ENCODE measurements around the gene BEGAIN. TPM values are rescaled to one million over a fixed set of nuclear protein-coding genes. Genes with fewer than 3 reads are reported as not detected.

The BEGAIN gene
- total RNA-seq, 1 donor from 2014 or later: 1.9 TPM

GRCh38 chr14:100559455-100559854, 27.8 kb downstream of the BEGAIN start:
- Histone ChIP-seq H3K4me3 (no peak overlapping the region), H3K9me3 (replicated peaks) (no peaks in the 10 kb centered on the region), H3K27ac (replicated peaks) (no peak overlapping the region), H3K27me3 (ENCODE audit: low read depth) (peaks cover 93% of the 10 kb centered on the region), H3K4me1 (no peaks in the 10 kb centered on the region), H3K36me3 (no peaks in the 10 kb centered on the region)
- intact Hi-C loops (cut with micrococcal nuclease): no loop called here
- TF ChIP-seq, protein P1, sequence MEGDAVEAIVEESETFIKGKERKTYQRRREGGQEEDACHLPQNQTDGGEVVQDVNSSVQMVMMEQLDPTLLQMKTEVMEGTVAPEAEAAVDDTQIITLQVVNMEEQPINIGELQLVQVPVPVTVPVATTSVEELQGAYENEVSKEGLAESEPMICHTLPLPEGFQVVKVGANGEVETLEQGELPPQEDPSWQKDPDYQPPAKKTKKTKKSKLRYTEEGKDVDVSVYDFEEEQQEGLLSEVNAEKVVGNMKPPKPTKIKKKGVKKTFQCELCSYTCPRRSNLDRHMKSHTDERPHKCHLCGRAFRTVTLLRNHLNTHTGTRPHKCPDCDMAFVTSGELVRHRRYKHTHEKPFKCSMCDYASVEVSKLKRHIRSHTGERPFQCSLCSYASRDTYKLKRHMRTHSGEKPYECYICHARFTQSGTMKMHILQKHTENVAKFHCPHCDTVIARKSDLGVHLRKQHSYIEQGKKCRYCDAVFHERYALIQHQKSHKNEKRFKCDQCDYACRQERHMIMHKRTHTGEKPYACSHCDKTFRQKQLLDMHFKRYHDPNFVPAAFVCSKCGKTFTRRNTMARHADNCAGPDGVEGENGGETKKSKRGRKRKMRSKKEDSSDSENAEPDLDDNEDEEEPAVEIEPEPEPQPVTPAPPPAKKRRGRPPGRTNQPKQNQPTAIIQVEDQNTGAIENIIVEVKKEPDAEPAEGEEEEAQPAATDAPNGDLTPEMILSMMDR (IDR thresholded peaks at IDR 0.05; ENCODE audit: borderline replicate concordance): no peak
- no peak for DNase-seq

DNA sequence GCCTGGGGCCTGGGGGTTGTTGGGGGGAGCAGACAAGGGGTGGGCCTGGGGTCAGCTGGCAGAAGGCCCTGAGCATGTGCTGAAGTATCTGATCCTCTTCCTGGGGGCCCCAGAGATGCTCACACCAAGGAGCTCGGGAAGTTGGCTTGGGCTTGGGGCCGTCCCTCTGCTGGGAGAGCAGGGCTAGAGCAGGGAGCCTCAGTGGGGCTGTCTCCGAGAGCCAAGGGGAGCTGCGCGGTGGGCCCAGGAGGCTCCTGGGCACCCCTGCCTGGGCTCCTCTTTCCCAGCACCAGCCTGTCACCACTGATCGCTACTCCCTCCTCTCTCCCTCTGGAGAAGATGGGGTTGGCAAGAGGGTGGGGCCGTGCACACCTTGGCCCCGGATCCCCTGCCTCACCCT, 28.3 kb downstream of the BEGAIN start:
- TF ChIP-seq, protein P1 (IDR thresholded peaks at IDR 0.05; ENCODE audit: borderline replicate concordance): no peak
- intact Hi-C loops (cut with micrococcal nuclease): no loop called here
- no peaks in the 10 kb centered on the region for H3K9me3 ChIP-seq (replicated peaks)
- no peak for DNase-seq
- no peaks in the 10 kb centered on the region for H3K36me3 ChIP-seq
- H3K4me1 ChIP-seq: peaks cover 4% of the 10 kb centered on the region
- H3K4me3 ChIP-seq: no peak overlapping the region
- no peak overlapping the region for H3K27ac ChIP-seq (replicated peaks)
- peaks cover 93% of the 10 kb centered on the region for H3K27me3 ChIP-seq (ENCODE audit: low read depth)

DNA sequence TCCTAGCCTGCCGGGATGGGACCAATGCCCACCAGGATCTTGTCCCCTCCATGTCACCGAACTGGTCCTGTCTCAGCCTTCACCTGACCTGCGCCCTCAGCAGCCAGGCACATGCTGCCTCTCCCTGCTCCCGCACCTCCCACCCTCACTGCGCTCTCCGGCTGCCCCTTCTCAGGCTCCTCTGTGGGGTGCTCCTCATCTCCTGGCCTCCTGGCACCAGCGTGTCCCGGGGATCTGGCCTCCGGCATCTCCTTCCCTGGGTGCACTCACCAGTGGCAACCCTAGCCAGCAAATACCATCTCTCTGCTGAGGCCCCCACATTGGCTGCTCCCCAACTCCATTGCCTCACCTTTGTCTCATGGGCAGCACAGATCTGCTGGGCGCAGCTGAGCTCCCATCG, 29.0 kb downstream of the BEGAIN start:
- intact Hi-C loops (cut with micrococcal nuclease): no loop called here
- no peak for DNase-seq
- H3K36me3 ChIP-seq: no peaks in the 10 kb centered on the region
- peaks cover 93% of the 10 kb centered on the region for H3K27me3 ChIP-seq (ENCODE audit: low read depth)
- H3K4me3 ChIP-seq: no peak overlapping the region
- H3K9me3 ChIP-seq (replicated peaks): no peaks in the 10 kb centered on the region
- TF ChIP-seq, protein P1 (IDR thresholded peaks at IDR 0.05; ENCODE audit: borderline replicate concordance): no peak
- no peak overlapping the region for H3K27ac ChIP-seq (replicated peaks)
- peaks cover 6% of the 10 kb centered on the region for H3K4me1 ChIP-seq

- Histone ChIP-seq H3K4me3 (no peak overlapping the region), H3K27ac (replicated peaks) (no peak overlapping the region), H3K27me3 (ENCODE audit: low read depth) (peaks cover 94% of the 10 kb centered on the region), H3K36me3 (no peaks in the 10 kb centered on the region), H3K9me3 (replicated peaks) (no peaks in the 10 kb centered on the region), H3K4me1 (peaks cover 6% of the 10 kb centered on the region)
- DNase-seq: no peak
- TF ChIP-seq, protein P1 (IDR thresholded peaks at IDR 0.05; ENCODE audit: borderline replicate concordance): no peak
- intact Hi-C loops (cut with micrococcal nuclease): no loop called here
Observed at GRCh38 chr14:100557658-100558057, 29.6 kb downstream of the BEGAIN start.

GRCh38 chr14:100556936-100557505, 30.2 kb downstream of the BEGAIN start:
- H3K36me3 ChIP-seq: no peaks in the 10 kb centered on the region
- H3K4me1 ChIP-seq: peaks cover 6% of the 10 kb centered on the region
- H3K27me3 ChIP-seq (ENCODE audit: low read depth): peaks cover 92% of the 10 kb centered on the region
- H3K27ac ChIP-seq (replicated peaks): no peak overlapping the region
- H3K4me3 ChIP-seq: no peak overlapping the region
- TF ChIP-seq, protein P1 (IDR thresholded peaks at IDR 0.05; ENCODE audit: borderline replicate concordance): no peak
- intact Hi-C loops (cut with micrococcal nuclease): no loop called here
- no peak for DNase-seq
- H3K9me3 ChIP-seq (replicated peaks): no peaks in the 10 kb centered on the region

All from left ventricle myocardium inferior (tissue), 1 donor.